CD4-positive, alpha-beta T cell treated with Interleukin-21 for 1 hour (primary cell): ENCODE data around the gene TMCO4.
"Not testable (repeated sequence)": the region's sequence is repeated elsewhere in the genome, so short reads cannot be mapped to it uniquely, and the experiment has no call there.

ENCODE experiments used
- DNase-seq: peaks from one replicate; pipeline ENCODE4 v3.0.0-alpha.2; 2020

Gene TMCO4

DNA sequence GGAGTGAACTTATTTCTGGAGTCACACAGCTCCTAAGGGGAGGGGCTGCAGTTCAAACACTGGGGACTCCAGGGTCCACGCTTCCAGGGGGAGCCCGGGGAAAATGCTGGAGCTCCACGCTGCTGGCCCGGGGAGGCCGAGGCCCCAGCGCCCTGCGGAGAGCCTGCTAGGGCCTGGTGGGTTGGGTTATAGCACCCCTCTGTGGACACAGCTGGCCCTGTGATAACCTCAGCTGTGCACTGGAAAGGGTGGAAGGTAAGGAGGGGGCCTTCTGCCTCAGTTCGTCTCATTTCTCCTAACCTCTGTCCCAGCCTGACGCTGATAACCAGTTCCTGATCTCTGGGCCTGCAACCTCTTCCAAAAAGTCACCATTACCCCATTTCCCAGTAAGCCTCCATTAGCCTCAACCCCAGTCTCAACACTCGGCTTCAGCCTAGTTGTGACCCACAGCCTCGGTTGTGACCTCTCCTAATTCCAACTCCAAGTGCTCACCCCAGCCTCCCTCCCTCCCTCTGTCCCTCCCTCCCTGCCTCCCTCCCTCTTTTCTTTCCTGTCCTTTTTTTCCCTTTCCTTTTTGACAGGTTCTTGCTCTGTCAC lies 148.5 kb downstream of the TMCO4 start:
- DNase-seq, result peak; percentile 64

DNA sequence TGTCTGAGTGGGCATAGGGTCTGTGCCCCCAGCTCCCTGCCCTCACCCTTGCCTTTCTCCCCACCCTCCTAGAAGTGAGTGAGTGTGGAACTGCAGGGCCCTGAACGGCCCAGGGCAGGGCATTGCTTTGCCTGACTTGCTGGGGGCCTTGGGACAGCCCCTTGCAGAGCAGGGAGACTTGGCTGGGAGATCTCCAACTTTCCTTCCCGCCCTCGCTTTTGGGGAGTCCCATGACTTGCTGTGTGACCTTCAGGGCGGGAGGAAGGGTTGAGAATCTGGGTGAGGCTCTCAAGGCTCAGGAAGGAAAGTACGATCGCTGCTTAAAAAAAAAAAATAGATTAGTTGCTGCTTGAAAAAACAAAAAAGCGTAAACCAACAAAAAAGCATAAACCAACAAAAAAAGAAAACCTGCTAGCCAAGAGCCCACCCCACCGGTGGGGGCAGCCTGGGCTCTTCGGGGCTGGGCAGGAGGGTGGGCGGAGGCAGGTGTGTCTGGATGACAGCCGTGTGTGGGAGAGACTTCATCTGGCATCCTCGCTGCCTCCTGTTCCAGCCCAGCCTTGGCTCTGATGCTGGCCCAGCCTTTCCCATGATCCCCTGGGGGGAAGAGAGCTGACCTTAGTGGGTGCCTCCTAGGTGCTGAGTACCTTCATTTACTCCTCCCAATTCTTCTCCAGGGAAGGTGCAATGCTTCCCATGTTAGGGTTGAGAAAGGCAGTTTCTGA lies 149.1 kb downstream of the TMCO4 start:
- no peak for DNase-seq

GRCh38 chr1:19648689-19649088 lies 151.0 kb downstream of the TMCO4 start:
- DNase-seq, result no peak

DNA sequence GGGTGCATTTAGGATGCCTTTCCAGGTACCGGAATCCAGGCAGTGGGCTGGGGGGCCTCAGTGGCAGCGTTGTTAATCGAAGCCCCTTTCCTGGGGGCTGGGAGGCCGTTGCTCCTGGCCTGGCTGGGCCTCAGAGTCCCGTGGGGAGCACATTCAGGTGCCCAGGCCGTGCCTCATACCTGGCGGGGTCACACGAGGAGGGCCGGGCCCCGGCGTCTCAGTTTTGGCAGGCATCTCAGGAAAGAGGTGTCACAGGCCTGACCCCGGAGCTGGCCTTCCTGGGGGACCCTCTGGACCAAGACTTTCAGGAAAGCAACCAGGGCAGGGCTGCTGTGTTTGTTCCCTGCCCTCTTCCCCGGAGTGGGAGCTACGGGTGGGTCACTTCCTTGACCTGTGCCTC lies 151.5 kb downstream of the TMCO4 start:
- DNase-seq, result no peak

GRCh38 chr1:19647643-19648042 lies 152.1 kb downstream of the TMCO4 start:
- DNase-seq, result peak; percentile 45

DNA sequence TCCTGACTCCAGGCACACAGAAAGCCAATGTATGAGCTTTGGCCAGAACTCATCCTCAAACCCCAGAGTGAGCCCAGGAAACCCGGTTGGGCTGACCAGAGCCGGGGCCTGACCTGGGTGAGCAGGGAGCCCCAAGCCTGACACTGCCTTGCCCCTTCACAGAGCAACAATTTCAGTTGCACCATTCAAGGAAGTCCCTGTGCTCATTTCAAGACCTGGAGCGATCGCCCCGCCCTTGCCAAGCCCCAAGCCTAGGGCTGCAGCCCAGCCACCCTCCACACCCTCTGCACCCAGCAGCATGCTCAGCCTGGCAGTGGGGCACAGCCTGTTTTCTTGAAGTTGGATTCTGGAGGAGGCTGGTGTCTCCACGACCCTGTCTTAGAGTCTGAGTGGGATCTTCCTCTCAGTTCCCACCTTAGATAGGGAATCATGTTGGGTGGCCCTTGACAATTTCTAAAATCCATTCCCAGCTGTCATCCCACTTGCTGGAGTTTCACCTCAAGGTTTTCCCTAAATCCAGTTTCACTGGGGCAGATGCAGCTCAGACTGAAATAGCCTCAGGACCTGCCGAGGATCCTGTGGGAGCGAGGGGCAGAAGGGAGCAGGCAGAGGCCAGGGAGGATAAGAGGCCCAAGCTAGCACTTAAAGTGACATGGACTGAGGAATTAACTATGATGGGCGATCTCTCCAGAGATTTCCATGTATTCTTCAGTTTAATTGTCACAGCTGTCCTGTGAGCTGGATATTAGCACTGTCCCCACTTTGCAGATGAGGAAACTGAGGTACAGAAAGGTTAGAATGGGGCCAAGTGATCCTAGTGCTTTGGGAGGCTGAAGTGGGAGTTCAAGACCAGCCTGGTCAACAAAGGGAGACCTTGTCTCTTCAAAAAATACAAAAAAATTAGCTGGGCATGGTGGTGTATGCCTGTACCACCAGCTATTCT lies 153.1 kb downstream of the TMCO4 start:
- DNase-seq, result no peak

- no peak for DNase-seq
Measured at GRCh38 chr1:19645411-19646251, 154.1 kb downstream of the TMCO4 start.

DNA sequence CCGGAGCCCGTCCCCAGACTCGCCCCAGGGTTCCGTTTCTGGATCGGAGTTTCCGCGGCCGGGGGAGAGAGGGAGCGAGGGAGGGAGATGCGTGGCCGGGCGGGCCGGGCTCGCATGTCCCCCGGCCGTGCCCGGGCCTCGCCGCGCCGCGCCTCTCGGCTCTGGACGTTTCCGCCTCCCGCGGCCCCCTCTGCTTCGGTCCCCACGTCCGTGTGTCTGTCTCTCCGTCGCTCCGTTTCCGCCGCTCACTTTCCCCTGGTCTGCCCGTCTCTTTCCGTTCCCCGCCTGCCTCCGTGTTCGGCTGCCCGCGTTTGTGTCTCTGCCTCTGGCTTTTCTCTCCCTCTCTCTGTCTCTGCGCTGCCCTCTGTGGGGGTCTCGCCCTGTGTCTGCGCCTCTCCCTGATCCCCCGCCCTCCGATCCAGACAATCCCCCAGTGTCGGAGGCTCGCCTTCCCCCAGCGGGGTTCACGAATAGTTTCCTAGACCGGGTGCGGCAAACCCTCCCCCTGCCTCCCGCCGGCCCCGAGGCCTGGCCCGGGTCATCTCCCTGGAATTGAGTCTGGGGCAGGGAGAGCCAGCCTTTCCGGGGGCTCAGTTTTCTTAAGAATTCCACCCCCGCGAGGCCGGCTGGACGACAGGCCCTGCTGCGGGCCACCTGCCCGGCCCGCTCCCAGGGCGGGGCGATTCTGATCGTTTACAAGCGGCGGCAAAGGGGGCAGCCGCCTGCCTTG lies 154.9 kb downstream of the TMCO4 start:
- peak; percentile 46 for DNase-seq

GRCh38 chr1:19644395-19644680 lies 155.4 kb downstream of the TMCO4 start:
- DNase-seq, result no peak

DNA sequence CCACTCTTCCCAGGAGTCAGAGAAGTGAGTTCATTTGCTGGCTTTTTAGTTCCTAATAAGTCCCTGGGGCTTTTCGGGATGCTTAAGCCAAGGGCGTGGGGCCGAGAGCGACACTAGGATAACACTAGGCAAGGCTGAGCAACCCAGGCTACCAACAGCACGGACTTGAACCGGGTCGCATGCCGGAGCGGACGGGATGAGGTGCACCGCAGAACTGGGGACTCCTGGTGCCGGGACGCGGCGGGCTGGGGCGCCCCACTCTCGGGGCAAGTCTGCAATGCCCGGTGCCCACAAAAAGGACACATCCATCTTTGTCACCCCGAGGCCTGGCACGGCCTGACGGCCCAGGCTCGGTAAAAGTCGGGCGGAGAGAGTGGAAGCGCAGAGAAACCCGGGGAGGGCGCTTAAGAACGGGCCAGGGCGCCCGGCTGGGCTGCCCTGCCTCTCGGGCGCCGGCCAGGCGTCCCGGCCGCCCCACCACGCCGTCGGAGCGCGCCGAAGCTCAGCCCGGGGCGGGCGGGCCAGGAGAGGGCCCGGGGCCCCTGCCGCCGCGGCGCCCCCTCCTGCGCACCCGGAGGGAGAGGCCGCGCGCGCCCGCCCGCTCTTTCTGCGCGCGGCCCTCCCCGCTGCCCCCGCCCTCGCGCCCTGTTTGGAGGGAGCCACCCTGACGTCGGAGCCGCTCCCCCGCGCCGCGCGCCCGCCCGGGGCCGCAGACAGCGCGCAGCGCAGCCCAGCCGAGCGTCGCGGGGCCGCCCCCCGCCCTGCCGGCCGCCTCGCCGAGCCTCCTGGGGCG lies 155.9 kb downstream of the TMCO4 start, which contains the start of gene NBL1:
Gene NBL1 (plus strand): TSS at position 710 of the 793 bp plus-strand sequence. CDS start 10,720 bp downstream, outside the sequence.
- DNase-seq, result peak; percentile 76

- DNase-seq, result no peak
Measured at GRCh38 chr1:19643121-19643520, 156.6 kb downstream of the TMCO4 start.

- no peak for DNase-seq
Measured at GRCh38 chr1:19640363-19641316, 159.1 kb downstream of the TMCO4 start.

DNA sequence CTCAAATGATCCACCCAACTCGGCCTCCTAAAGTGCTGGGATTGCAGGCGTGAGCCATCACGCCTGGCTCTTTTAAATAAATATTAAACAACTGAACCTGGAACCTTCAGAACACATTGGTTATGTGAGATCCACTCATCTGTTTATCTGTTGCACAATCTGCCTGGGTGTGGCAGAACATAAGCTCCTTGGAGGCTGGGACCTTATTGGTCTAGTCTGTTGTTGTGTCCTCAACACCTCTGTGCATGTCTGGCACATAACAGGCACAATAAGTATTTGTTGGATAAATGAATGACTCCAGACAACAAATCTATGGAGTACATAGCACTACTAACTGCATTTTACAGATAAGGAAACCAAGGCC lies 159.7 kb downstream of the TMCO4 start:
- no peak for DNase-seq

DNA sequence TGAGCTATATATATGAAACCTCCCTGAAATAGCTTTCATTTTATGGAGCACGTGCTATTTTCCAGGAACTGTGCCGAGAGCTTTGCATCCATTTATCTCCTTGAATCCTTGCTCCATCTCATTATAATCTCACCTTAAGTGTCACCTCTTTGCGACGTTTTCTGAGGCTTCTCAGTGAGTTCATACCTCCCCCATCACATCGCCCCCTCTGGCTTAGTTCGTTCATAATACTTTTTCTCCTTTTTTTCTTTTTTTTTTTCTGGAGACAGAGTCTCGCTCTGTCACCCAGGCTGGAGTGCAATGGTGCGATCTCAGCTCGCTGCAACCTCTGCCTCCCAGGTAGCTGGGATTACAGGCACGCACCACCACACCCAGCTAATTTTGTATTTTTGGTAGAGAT lies 160.5 kb downstream of the TMCO4 start:
- DNase-seq, result not testable (repeated sequence)

GRCh38 chr1:19637606-19638005 lies 162.1 kb downstream of the TMCO4 start:
- DNase-seq, result no peak

DNA sequence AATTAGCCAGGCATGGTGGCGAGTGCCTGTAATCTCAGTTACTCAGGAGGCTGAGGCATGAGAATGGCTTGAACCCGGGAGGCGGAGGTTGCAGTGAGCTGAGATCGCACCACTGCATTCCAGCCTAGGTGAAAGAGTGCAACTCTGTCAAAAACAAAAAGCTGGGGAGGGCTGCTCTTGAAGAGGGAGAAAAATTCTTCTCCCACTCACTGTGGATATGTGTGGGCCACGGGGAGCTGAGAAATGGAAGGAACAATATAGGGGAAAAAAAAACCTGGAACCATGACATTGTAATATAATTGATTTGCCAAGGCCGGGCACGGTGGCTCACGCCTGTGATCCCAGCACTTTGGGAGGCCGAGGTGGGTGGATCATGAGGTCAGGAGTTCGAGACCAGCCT lies 163.0 kb downstream of the TMCO4 start:
- not testable (repeated sequence) for DNase-seq

DNA sequence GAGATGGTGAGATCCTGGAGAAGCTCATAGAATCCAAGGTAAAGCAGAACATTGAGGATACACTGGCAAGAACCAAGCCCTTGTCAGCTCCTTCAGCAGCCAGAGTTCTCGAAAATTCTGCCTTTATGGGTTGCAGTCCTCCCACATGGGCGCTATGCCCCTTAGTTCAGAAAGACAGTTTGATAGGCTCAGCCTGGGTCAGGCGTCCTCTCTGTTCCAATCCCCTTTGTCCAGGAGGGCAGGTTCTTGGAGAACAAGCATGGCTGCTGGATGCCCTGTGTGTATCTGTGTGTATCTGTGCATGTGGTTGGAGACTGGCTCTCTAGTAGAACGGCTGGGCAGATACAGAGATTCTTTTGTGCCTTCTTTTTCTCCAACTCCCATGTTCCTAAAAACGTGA lies 163.7 kb downstream of the TMCO4 start:
- no peak for DNase-seq

GRCh38 chr1:19635646-19636045 lies 164.1 kb downstream of the TMCO4 start:
- no peak for DNase-seq

DNA sequence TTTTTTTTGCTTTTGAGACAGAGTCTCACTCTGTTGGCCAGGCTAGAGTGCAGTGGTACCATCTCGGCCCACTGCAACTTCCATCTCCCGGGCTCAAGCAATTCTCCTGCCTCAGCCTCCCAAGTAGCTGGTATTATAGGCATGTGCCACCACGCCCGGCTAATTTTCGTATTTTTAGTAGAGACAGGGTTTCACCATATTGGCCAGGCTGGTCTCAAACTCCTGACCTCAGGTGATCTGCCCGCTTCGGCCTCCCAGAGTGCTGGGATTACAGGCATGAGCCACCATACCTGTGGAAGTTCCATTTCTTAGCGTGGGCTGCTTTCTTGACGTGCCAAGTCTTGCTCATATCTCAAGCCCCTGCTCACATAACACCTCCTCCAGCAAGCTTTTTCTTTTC lies 164.7 kb downstream of the TMCO4 start:
- DNase-seq, result not testable (repeated sequence)

DNA sequence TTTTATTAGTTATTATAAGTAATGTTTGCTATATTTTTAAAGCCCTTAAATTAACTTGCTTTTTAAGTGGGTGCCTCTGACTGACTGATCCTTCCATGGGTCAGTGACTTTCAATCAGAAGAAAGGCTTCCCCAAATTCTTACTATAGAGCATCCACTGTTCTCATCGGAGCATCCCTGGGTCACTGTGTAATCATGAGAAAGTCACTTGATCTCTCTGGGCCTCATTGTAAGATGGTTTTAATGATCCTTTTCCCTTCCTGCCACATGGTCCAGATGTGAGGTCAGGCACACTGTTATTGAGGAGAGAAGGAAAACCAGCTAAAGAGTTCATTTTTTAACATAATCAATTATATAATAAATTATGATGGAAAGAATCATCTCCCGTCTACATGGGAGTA lies 166.6 kb downstream of the TMCO4 start:
- no peak for DNase-seq
